HepG2 (cell line): Measurements from ENCODE around the gene PLXNA3. TPM values are rescaled to one million over a fixed set of nuclear protein-coding genes. Genes with fewer than 3 reads are reported as not detected.

Experiments
- ATAC-seq: fragments of 200-7000 bp; cut with Tn5 transposase; 3 replicates; pipeline ENCODE4 v1.9.1; 2020; ENCODE audit warnings: mild to moderate bottlenecking, moderate library complexity
- BruUV-seq: library from RNA; stranded (reverse); fragments of 400-500 nt; replicated peaks from 2 replicates; lab custom pipeline; 2021; lab: Mats Ljungman, UMichigan
- CTCF ChIA-PET: fragments of 300-600 bp; formaldehyde crosslinking; extraction: SDS; loops from one replicate; lab custom pipeline; 2021; ENCODE audit warnings: low total read pairs, inconsistent platforms, low intra/inter-chr PET ratio; lab: Yijun Ruan, JAX
- POLR2A ChIA-PET: fragments of 350-600 bp; sonication (Branson Sonifier 250); formaldehyde crosslinking; loops from one replicate; lab custom pipeline; 2020; ENCODE audit warnings: antibody characterized with exemption, inconsistent platforms; lab: Yijun Ruan, JAX
- DNase-seq: peaks from one replicate; pipeline ENCODE4 v3.0.0-alpha.2; 2015; ENCODE audit warnings: low spot score
- FAIRE-seq: peaks from 3 replicates; lab custom pipeline; 2011; peaks lifted over from hg19 to GRCh38; lab: Jason Lieb, UNC
- H2AFZ ChIP-seq: one replicate; pipeline ENCODE4 v1.6.1; 2011; ENCODE audit warnings: low read length, inconsistent platforms
- H3K27ac ChIP-seq: fragments of 300-600 bp; 3 replicates; pipeline ENCODE4 v1.8.0; 2011; ENCODE audit warnings: mixed run types, mild to moderate bottlenecking, mixed read lengths, low read length, inconsistent platforms; ENCODE audit not compliant: insufficient read depth; ENCODE audit errors: extremely low read length
- H3K27me3 ChIP-seq, 2 experiments: fragments of 200-600 bp in 1 of 2; 2 replicates in 1 of 2; 3 replicates in 1 of 2; pipeline versions ENCODE4 v1.6.0 to v1.8.0; 2011; ENCODE audit warnings: low read length in 2 of 2, mild to moderate bottlenecking in 2 of 2, moderate library complexity in 2 of 2, inconsistent platforms in 1 of 2; ENCODE audit not compliant: insufficient read depth in 2 of 2, control insufficient read depth in 1 of 2
- H3K36me3 ChIP-seq, 2 experiments: fragments of 200-600 bp in 1 of 2; replicated peaks in 1 of 2; 2 replicates in 1 of 2; 3 replicates in 1 of 2; pipeline versions ENCODE4 v1.5.1 to v1.8.0; 2011; ENCODE audit warnings: low read length in 2 of 2, inconsistent platforms in 1 of 2; ENCODE audit not compliant: insufficient read depth in 2 of 2, control insufficient read depth in 1 of 2
- H3K4me1 ChIP-seq: 2 replicates; pipeline ENCODE4 v1.5.1; 2012; ENCODE audit warnings: low read length, inconsistent platforms; ENCODE audit not compliant: insufficient read depth
- H3K4me2 ChIP-seq: 2 replicates; pipeline ENCODE4 v1.6.0; 2011; ENCODE audit warnings: low read depth, low read length, inconsistent platforms
- H3K4me3 ChIP-seq, 3 experiments: fragments of 200-600 bp in 1 of 3; sonication (generic), shearing (Covaris generic) in 1 of 3; replicated peaks in 1 of 3; 2 replicates each; pipeline ENCODE4 v1.5.1; 2011 to 2016; ENCODE audit warnings: low read length in 3 of 3, inconsistent platforms in 2 of 3, low read depth in 2 of 3, mild to moderate bottlenecking in 2 of 3, control low read depth in 1 of 3, mixed read lengths in 1 of 3; ENCODE audit not compliant: insufficient read depth in 1 of 3
- H3K79me2 ChIP-seq: one replicate; pipeline ENCODE4 v1.6.1; 2011; ENCODE audit warnings: low read length, inconsistent platforms; ENCODE audit not compliant: insufficient read depth
- H3K9ac ChIP-seq: 2 replicates; pipeline ENCODE4 v1.6.0; 2011; ENCODE audit warnings: mild to moderate bottlenecking, low read depth, low read length, inconsistent platforms; ENCODE audit not compliant: insufficient read depth
- H3K9me3 ChIP-seq: 2 replicates; pipeline ENCODE4 v1.5.1; 2012; ENCODE audit warnings: mild to moderate bottlenecking, low read length
- H4K20me1 ChIP-seq: 2 replicates; pipeline ENCODE4 v1.6.0; 2011; ENCODE audit warnings: inconsistent platforms, mild to moderate bottlenecking, low read length, moderate library complexity; ENCODE audit not compliant: insufficient read depth
- CBX2 ChIP-seq, 2 experiments: fragments of 200-600 bp in 1 of 2; sonication (generic); formaldehyde crosslinking in 1 of 2; IDR thresholded peaks; 2 replicates each; pipeline versions ENCODE4 v1.7.0 to v1.8.1; 2018 to 2022; ENCODE audit warnings: low read depth in 2 of 2, low read length in 1 of 2, mild to moderate bottlenecking in 1 of 2, missing genetic modification reagents in 1 of 2
- HIVEP1 ChIP-seq: sonication (generic); formaldehyde crosslinking; IDR thresholded peaks from 2 replicates; pipeline ENCODE4 v1.4.0; 2020; ENCODE audit warnings: mild to moderate bottlenecking, missing genetic modification reagents
- KMT2A ChIP-seq: sonication (generic); formaldehyde crosslinking; IDR thresholded peaks from 2 replicates; pipeline ENCODE4 v1.4.0; 2020; ENCODE audit warnings: missing genetic modification reagents
- NCOA1 ChIP-seq: sonication (generic); formaldehyde crosslinking; IDR thresholded peaks from 2 replicates; pipeline ENCODE4 v1.9.0; 2021; ENCODE audit warnings: missing genetic modification reagents
- SAFB2 ChIP-seq: sonication (generic); formaldehyde crosslinking; IDR thresholded peaks from 2 replicates; pipeline ENCODE4 v1.5.1; 2020; ENCODE audit warnings: missing genetic modification reagents, low read depth, mild to moderate bottlenecking, borderline replicate concordance
- SKI ChIP-seq: fragments of 450-650 bp; IDR thresholded peaks from one replicate; pipeline ENCODE4 v1.6.1; 2018; ENCODE audit warnings: mild to moderate bottlenecking; ENCODE audit not compliant: partially characterized antibody
- SUZ12 ChIP-seq: fragments of 150-350 bp; IDR thresholded peaks from 2 replicates; pipeline ENCODE4 v1.6.1; 2014; ENCODE audit warnings: low read depth, low read length
- U2AF2 ChIP-seq: fragments of 200-400 bp; formaldehyde crosslinking; IDR thresholded peaks from 2 replicates; pipeline ENCODE4 v1.6.1; 2017; ENCODE audit warnings: low read depth, mild to moderate bottlenecking, low read length
- YY1 ChIP-seq: IDR thresholded peaks from 2 replicates; pipeline ENCODE4 v1.6.1; 2011; ENCODE audit warnings: low read length, low read depth, moderate library complexity, mild to moderate bottlenecking; ENCODE audit not compliant: insufficient read depth, insufficient replicate concordance
- ZNF530 ChIP-seq: sonication (generic); formaldehyde crosslinking; IDR thresholded peaks from 2 replicates; pipeline ENCODE4 v1.5.0; 2020; ENCODE audit warnings: low read depth, mild to moderate bottlenecking, missing genetic modification reagents
- ZNF572 ChIP-seq: sonication (generic); formaldehyde crosslinking; IDR thresholded peaks from 2 replicates; pipeline ENCODE4 v1.5.1; 2020; ENCODE audit warnings: mild to moderate bottlenecking, missing genetic modification reagents
- ZNF577 ChIP-seq: sonication (generic); formaldehyde crosslinking; IDR thresholded peaks from 2 replicates; pipeline ENCODE4 v1.4.0; 2020; ENCODE audit warnings: mild to moderate bottlenecking, low read depth, missing genetic modification reagents, borderline replicate concordance
- ZNF780A ChIP-seq: sonication (generic); formaldehyde crosslinking; IDR thresholded peaks from 2 replicates; pipeline ENCODE4 v1.8.0; 2022; ENCODE audit warnings: mild to moderate bottlenecking, missing genetic modification reagents, moderate library complexity
- WGBS: methylation state at CpG from one replicate; pipeline ENCODE4 v1.1.6; 2017; ENCODE audit warnings: low lambda C conversion rate; 5-methylcytosine and 5-hydroxymethylcytosine counted together
- in situ Hi-C: cut with HindIII; loops from 2 replicates; pipeline ENCODE4 v1.10.0; 2017; ENCODE audit warnings: low pct_unique_long_range_greater_than_20kb; ENCODE audit not compliant: extremely low pct_ligation_motif_present
- intact Hi-C: fragments of 100-400 bp; cut with micrococcal nuclease; formaldehyde crosslinking; loops from one replicate; pipeline ENCODE4 v1.10.0; 2022; ENCODE audit not compliant: unreplicated experiment
- polyA plus RNA-seq, 8 experiments: library from polyadenylated mRNA; depleted of rRNA in 3 of 8; stranded (reverse) in 7 of 8; unstranded in 1 of 8; fragments of >200 nt; fragmentation: Illumina TruSeq in 4 of 8; extraction: Trizol in 4 of 8; gene quantifications; 2 replicates each; pipeline versions ENCODE4 v1.2.1 to v1.2.3, GENCODE V29; 2011 to 2016; ENCODE audit warnings: low read depth in 4 of 8, missing spikeins in 1 of 8, mixed read lengths in 1 of 8; ENCODE audit not compliant: insufficient read depth in 1 of 8
- total RNA-seq, 5 experiments: library from RNA; depleted of rRNA; stranded (reverse); fragments of >200 nt; fragmentation: Illumina TruSeq; extraction: Trizol; gene quantifications; 2 replicates each; pipeline ENCODE4 v1.2.3, GENCODE V29; 2016; ENCODE audit warnings: low read depth in 1 of 5
- TF ChIP-seq, protein P1 (sequence below): sonication (generic); formaldehyde crosslinking; IDR thresholded peaks from 2 replicates; pipeline ENCODE4 v1.4.0; 2020; ENCODE audit warnings: mild to moderate bottlenecking, missing genetic modification reagents
- TF ChIP-seq, protein P2 (sequence below): sonication (generic); formaldehyde crosslinking; IDR thresholded peaks from 2 replicates; pipeline ENCODE4 v1.4.0; 2020; ENCODE audit warnings: mild to moderate bottlenecking, missing genetic modification reagents
- TF ChIP-seq, protein P3 (sequence below): fragments of 450-650 bp; IDR thresholded peaks from 2 replicates; pipeline ENCODE4 v1.6.1; 2017

The PLXNA3 gene
- total and polyA plus RNA-seq, 2 of the 13 experiments (the other 11 are each of a cell fraction or from before 2014, with no cell fraction given) = 5.8 to 20.6 TPM

DNA sequence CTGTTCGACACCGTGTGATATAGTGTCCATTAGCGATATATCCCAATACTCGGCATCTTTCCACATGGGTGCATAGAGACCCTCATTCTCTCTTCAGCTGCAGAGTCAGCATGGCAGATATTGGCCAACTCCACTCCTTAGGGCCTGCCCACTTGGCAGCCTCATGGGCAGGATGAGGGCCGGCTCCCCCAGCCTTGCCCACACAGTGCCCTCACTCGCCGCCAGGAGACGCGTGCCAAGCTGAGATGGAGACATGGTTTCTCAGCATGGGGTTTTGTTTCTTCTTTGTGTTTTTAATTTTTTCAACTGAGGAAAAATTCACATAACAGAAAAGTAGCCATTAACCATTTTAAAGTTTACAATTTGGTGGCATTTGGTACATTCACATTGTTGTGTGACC, 5.3 kb upstream of the PLXNA3 start:
- POLR2A ChIA-PET = no interaction called here
- in situ Hi-C loops = no loop called here

More for the DNA sequence above, 5.3 kb upstream of the PLXNA3 start:
- Histone ChIP-seq H3K9ac (no peak overlapping the region), H3K27me3 (no peaks in the 10 kb centered on the region), H3K79me2 (no peaks in the 10 kb centered on the region), H3K4me1 (no peaks in the 10 kb centered on the region), H3K4me2 (no peak overlapping the region), H4K20me1 (no peaks in the 10 kb centered on the region), H3K36me3 (no peaks in the 10 kb centered on the region), H3K27ac (no peak overlapping the region), H3K4me3 (no peak overlapping the region), H3K9me3 (no peaks in the 10 kb centered on the region), H2AFZ (no peak overlapping the region)
- DNase-seq (no peak), FAIRE-seq (no peak), ATAC-seq (no peak)
- BruUV-seq = no TSS peak
- no peak for TF ChIP-seq ZNF572 (CRISPR knock-in tag)
- TF ChIP-seq ZNF780A (CRISPR knock-in tag) = no peak
- TF ChIP-seq, protein P1, sequence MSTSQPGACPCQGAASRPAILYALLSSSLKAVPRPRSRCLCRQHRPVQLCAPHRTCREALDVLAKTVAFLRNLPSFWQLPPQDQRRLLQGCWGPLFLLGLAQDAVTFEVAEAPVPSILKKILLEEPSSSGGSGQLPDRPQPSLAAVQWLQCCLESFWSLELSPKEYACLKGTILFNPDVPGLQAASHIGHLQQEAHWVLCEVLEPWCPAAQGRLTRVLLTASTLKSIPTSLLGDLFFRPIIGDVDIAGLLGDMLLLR (CRISPR knock-in tag) = no peak
- TF ChIP-seq HIVEP1 (CRISPR knock-in tag) = no peak
- no peak for TF ChIP-seq NCOA1 (CRISPR knock-in tag)
- TF ChIP-seq, protein P2, sequence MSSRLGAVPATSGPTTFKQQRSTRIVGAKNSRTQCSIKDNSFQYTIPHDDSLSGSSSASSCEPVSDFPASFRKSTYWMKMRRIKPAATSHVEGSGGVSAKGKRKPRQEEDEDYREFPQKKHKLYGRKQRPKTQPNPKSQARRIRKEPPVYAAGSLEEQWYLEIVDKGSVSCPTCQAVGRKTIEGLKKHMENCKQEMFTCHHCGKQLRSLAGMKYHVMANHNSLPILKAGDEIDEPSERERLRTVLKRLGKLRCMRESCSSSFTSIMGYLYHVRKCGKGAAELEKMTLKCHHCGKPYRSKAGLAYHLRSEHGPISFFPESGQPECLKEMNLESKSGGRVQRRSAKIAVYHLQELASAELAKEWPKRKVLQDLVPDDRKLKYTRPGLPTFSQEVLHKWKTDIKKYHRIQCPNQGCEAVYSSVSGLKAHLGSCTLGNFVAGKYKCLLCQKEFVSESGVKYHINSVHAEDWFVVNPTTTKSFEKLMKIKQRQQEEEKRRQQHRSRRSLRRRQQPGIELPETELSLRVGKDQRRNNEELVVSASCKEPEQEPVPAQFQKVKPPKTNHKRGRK (CRISPR knock-in tag) = no peak
- no peak for TF ChIP-seq YY1
- no peak for TF ChIP-seq SKI
- no peak for TF ChIP-seq ZNF530
- TF ChIP-seq ZNF577 (CRISPR knock-in tag) = no peak
- TF ChIP-seq, protein P3, sequence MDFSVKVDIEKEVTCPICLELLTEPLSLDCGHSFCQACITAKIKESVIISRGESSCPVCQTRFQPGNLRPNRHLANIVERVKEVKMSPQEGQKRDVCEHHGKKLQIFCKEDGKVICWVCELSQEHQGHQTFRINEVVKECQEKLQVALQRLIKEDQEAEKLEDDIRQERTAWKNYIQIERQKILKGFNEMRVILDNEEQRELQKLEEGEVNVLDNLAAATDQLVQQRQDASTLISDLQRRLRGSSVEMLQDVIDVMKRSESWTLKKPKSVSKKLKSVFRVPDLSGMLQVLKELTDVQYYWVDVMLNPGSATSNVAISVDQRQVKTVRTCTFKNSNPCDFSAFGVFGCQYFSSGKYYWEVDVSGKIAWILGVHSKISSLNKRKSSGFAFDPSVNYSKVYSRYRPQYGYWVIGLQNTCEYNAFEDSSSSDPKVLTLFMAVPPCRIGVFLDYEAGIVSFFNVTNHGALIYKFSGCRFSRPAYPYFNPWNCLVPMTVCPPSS = no peak
- no peak for TF ChIP-seq KMT2A (CRISPR knock-in tag)
- TF ChIP-seq SAFB2 = no peak
- no peak for TF ChIP-seq SUZ12
- TF ChIP-seq U2AF2 = no peak
- TF ChIP-seq CBX2 (IDR thresholded peaks at IDR 0.05; ENCODE audit: low read depth, low read length) = no peak
- no peak for TF ChIP-seq CBX2 (CRISPR knock-in tag; IDR thresholded peaks at IDR 0.05; ENCODE audit: low read depth)
- CTCF ChIA-PET = no interaction called here
- intact Hi-C loops = no loop called here
- 96% methylated on average over 9 of the region's 9 CpGs for WGBS
